ENCODE measurements around the gene DNAH10. TPM values are rescaled to one million over a fixed set of nuclear protein-coding genes. Genes with fewer than 3 reads are reported as not detected.

Gene DNAH10
- total RNA-seq, 1 donor from 2014 or later: under 0.01 TPM

- FAIRE-seq (no peak), DNase-seq (ENCODE audit: low read depth) (no peak)
- H3K36me3 ChIP-seq (ENCODE audit: control insufficient read depth, insufficient read depth, low read length): peaks cover 6% of the 10 kb centered on the region
- peaks cover under 1% of the 10 kb centered on the region for H3K27me3 ChIP-seq (ENCODE audit: control insufficient read depth, insufficient read depth, low read length)
- no peak overlapping the region for H3K4me3 ChIP-seq (ENCODE audit: low read depth, low read length)
- TF ChIP-seq CTCF (IDR thresholded peaks at IDR 0.05; ENCODE audit: insufficient read depth, low read length, severe bottlenecking): peak; percentile 26
Measured at GRCh38 chr12:123938679-123939480, 176.8 kb downstream of the DNAH10 start.

- FAIRE-seq: no peak
Measured at GRCh38 chr12:123939716-123940626, 177.9 kb downstream of the DNAH10 start.

GRCh38 chr12:123940627-123940966, 178.5 kb downstream of the DNAH10 start:
- DNase-seq (ENCODE audit: low read depth) (no peak), FAIRE-seq (no peak)
- no peaks in the 10 kb centered on the region for H3K27me3 ChIP-seq (ENCODE audit: control insufficient read depth, insufficient read depth, low read length)
- H3K36me3 ChIP-seq (ENCODE audit: control insufficient read depth, insufficient read depth, low read length): peaks cover 6% of the 10 kb centered on the region
- TF ChIP-seq CTCF (IDR thresholded peaks at IDR 0.05; ENCODE audit: insufficient read depth, low read length, severe bottlenecking): no peak
- no peak overlapping the region for H3K4me3 ChIP-seq (ENCODE audit: low read depth, low read length)

More at GRCh38 chr12:123939716-123940626, 177.9 kb downstream of the DNAH10 start:
- Histone ChIP-seq H3K4me3 (ENCODE audit: low read depth, low read length) (no peak overlapping the region), H3K27me3 (ENCODE audit: control insufficient read depth, insufficient read depth, low read length) (no peaks in the 10 kb centered on the region), H3K36me3 (ENCODE audit: control insufficient read depth, insufficient read depth, low read length) (peaks cover 6% of the 10 kb centered on the region)
- TF ChIP-seq CTCF (IDR thresholded peaks at IDR 0.05; ENCODE audit: insufficient read depth, low read length, severe bottlenecking): no peak
- DNase-seq (ENCODE audit: low read depth): no peak

GRCh38 chr12:123941000-123941399, 178.9 kb downstream of the DNAH10 start:
- no peak for FAIRE-seq
- peaks cover 6% of the 10 kb centered on the region for H3K36me3 ChIP-seq (ENCODE audit: control insufficient read depth, insufficient read depth, low read length)
- no peak overlapping the region for H3K4me3 ChIP-seq (ENCODE audit: low read depth, low read length)
- no peaks in the 10 kb centered on the region for H3K27me3 ChIP-seq (ENCODE audit: control insufficient read depth, insufficient read depth, low read length)
- TF ChIP-seq CTCF (IDR thresholded peaks at IDR 0.05; ENCODE audit: insufficient read depth, low read length, severe bottlenecking): no peak
- DNase-seq (ENCODE audit: low read depth): no peak

GRCh38 chr12:123941624-123942237, 179.6 kb downstream of the DNAH10 start:
- DNase-seq (ENCODE audit: low read depth) (no peak), FAIRE-seq (no peak)
- Histone ChIP-seq H3K36me3 (ENCODE audit: control insufficient read depth, insufficient read depth, low read length) (peaks cover 6% of the 10 kb centered on the region), H3K27me3 (ENCODE audit: control insufficient read depth, insufficient read depth, low read length) (no peaks in the 10 kb centered on the region), H3K4me3 (ENCODE audit: low read depth, low read length) (no peak overlapping the region)
- TF ChIP-seq CTCF (IDR thresholded peaks at IDR 0.05; ENCODE audit: insufficient read depth, low read length, severe bottlenecking): no peak
